Inflammatory macrophage treated with lipopolysaccharide for 1 hour (primary cell): ENCODE results near the gene TIPRL.
"Not testable (repeated sequence)": the region's sequence is repeated elsewhere in the genome, so short reads cannot be mapped to it uniquely, and the experiment has no call there.

Experiments
- DNase-seq, 2 donors: peaks; one replicate each; pipeline ENCODE4 v3.0.0-alpha.2; 2020 to 2022

Gene TIPRL

GRCh38 chr1:168178638-168179437 is at the start of gene TIPRL:
Gene TIPRL (plus strand): TSS chr1:168178962. CDS start chr1:168179078, 116 bp downstream.
- DNase-seq = peak; percentile 94 to 98

DNA sequence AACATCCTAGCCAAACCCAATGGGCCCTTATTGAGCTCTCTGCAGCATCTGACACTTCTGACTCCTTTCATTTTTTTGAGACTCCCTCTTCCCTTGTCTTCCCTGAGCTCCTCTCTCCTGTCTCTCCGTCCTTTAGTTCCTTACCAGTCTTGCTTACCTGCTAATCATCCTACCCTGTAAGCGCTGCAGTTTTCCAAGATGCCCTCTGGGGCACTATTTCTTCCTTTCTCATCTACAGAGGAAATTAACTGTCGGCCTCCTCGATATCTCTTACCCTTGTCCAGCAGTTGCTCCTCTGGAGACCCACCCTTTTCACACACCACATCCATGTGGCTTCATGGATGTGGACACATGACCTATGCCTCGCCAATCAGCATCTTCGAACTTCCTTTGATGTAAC is 48.8 kb upstream of the TIPRL start:
- no peak for DNase-seq

- DNase-seq = no peak
Observed at GRCh38 chr1:168134132-168134531, 44.6 kb upstream of the TIPRL start.

DNA sequence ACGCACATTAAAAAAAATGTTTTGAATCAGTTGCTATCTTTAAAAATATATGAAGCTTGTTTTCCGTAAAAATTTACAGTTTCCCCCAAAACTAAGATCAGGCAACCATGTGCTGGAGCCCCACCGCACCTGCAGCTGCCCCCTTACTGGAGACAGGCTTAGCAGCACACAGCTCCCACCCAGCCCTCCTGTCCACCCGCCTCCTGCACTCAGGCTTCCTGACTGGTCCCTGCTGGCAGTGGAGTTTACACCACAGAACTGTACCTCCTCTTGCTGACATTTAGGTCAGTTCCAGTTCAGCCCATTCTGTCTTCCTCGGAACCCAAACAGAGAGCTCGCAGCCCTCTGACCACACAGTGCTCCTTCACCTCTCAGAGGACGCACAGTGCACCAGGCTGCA is 44.1 kb upstream of the TIPRL start:
- DNase-seq = no peak

DNA sequence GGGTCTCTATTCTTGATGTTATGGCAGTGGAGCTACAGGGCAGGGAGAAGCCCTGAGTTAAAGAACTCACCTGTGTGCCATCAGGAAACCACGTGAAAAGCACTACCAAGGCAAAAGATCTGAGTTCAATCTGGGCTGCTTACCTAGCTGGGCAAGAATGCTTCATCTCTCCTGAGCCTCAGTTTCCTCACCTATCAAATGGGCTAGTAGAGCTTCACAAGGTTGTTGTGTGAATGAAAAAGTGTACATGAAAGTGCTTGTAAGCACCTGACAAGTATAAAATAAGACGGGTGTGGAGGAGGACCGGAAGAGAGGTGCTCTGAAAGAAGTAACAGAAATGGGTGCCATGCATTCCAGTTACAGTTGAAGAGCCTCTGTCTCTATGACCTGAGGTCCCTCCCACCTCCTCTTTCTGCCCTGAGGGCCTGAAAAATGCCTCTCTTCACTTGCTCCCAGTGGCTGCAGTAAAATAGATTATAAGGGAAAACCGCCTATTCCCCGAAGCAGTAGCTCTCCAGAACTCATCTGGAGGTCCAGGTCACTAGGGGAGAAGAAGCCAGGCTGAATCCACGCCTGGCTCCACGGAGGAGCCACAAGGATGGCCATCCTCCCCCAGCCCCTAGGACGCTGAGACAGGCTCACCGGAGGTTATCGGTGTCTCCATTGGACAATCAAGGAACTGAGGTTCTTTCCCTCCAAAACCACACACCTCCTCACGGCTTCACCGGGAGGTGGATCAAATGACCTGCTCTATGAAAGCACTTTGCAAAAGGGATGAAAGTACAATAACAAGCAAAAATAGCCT is 43.4 kb upstream of the TIPRL start:
- no peak for DNase-seq

DNA sequence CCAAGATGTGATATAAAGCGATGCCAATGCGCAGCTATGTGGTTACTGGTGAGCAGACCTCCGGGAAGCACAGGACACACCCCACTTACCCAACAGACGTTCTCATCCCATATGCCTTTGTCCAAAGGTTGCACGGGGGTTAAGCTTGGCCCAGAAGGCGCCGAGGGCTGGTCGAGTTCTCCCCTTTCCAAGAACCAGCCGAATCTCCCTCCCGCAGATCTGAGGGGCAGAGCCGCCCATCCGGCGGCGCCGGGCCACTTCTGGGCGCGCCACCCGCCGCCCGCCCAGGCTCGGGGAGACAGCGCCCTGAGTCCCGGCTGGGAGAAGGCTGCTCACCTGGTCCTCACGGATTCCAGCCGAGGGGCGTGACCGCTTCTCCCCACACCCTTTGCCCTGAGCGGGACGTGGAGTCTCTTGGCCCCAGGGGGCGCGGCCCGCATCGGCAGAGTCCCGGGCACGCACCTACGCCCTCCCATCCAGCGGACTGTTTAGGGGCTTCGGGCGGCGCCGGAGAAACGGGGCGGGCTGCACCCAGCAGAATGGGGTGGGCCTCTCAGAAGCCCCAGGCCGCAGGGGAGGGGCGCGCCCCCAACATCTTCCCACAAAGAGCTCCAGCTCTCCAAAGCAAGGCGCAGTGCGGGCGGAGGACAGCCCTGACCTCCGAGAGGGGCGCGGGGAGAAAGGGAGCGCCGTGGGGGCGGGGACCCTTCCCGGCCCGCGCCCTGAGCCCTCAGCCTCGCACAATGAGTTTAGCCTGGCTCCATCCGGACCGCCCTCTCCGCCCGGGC is 42.6 kb upstream of the TIPRL start:
- no peak for DNase-seq

DNA sequence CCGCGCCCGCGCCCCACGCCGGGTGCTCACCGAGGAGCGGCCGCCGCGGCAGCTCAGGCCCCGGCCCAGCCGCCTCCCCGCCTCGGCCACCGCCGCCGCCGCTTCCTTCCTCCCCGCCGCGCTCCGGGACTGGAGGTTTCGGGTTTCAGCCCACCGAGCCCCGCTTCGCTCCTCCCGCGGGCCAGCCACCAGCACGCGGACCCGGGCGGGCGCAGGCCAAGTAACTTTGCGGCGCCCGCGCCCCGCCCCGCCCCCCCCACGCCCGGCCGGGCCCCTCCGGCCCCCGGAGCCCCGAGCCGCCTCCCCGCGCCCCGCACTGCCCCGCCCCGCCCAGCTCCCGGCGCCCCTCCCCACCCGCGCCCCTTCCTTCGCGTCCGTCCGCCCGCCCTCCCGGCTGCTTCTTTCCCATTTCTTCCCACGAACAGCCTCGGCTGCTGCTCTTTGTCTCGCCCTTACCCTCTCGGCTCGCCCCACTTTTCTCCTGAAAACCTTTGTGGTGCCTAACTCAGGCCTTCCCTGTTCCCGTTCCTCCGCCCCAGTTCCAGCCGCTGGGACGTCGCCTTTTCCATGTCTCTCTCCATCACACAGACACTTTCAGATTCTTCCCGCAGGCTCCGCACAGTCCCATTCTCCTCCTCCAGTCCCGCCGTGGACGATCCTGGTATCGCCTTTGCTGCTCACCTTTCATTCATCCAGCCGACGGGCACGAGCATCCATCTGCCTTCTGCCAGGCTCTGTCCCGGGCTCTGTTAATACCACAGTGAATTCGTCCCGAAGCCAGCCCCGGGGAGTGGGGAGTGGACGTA is 41.9 kb upstream of the TIPRL start, which contains the start of gene GPR161:
Gene GPR161 (minus strand): TSS at position 222 of the 806 bp plus-strand sequence. CDS start 32,080 bp downstream, outside the sequence.
- DNase-seq = no peak

DNA sequence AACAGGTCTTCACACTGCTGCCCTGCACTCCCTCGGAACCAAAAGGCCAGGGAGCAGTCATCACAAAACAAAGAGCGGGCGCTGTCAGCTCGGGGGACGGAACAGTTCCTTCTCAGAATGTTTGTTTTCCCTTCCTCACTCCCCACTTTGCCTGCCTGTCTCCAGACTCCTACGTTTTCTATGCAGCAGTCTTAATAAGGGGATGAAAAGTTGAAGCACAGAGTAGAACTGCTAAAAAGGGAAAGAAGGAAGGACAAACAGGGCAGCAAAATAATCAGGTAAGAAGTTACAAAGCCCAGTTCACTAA is 41.3 kb upstream of the TIPRL start:
- no peak for DNase-seq

- DNase-seq = no peak
Observed at GRCh38 chr1:168138134-168138533, 40.6 kb upstream of the TIPRL start.

GRCh38 chr1:168139070-168139469 is 39.7 kb upstream of the TIPRL start:
- DNase-seq = no peak

DNA sequence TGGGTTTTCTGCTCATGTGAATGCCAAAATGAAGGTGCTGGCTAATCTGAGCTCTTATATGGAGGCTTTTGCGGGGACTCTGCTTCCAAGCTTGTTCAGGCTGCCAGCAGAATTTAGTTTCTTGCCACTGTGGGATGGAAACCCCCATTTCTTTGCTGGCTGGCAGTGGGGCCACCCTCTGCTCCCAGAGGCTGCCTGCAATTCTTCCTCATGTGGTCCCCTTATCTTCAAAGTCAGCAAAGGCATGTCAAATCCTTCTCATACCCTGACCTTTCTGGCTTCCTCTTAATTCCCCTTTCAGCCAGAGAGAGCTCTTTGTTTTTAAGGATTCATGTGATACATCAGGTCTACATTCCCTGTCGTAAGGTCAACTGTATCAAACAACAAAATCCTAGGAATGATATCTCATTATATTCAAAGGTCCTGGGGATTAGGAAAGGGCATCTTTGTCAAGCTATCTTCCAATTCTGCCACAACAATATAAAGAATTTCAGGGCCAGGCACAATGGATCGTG is 36.8 kb upstream of the TIPRL start:
- no peak for DNase-seq

- peak; percentile 76 to 97 for DNase-seq
Observed at GRCh38 chr1:168145184-168146159, 33.3 kb upstream of the TIPRL start.

DNA sequence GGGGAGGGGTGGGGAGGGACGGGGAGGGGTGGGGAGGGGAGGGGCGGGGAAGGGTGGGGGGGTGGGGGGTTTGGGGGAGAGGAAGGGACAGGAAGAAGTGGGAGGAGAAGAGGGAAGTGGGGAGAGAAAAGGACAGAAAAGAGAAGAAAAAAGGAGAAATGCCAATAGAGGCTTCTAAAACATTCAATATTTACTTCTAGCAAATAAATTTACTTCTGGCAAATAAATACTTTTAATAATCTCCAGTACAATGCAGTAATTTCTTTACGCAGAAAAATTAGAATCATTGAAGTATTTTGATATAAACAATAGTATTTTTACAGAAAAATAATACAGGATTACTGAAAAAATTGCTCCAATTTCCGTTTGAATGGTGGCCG is 32.6 kb upstream of the TIPRL start:
- DNase-seq = peak in 1 of 2 donors; percentile 18

DNA sequence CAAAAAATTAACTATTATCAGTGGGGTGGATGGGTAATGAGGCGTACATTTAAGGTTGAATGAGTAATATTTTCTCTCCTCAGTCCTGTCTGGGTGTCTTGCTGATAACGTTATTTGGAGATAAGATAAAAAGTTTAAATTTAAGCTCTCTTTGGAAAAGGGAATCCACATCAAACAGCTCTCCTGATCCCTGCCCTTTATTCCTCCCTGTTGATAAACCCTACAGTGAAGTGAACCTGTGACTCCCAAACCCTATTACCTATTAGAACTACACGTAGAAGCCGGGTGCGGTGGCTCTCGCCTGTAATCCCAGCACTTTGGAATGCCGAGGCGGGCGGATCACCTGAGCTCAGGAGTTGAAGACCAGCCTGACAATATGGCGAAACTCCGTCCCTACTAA is 32.1 kb upstream of the TIPRL start:
- DNase-seq = no peak

DNA sequence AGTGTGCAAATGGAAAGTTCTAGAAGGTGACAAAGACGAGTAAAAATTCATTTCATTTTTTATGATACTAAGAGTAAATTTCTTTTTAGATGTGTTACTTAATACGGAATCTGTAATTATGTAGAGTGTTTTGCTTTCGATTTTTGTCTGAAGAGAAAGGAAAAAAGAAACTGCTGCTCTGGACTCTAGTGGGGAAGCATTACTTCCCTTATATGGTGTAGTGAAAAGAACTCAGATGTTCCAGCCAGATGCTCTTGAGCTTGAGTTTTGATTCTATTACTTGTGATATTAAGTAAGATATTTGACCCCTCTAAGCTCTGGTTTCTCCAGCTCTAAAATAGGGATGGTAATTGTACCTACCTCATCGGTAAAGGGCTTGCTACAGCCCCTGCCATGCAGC is 29.8 kb upstream of the TIPRL start:
- DNase-seq = peak; percentile 68 to 82

DNA sequence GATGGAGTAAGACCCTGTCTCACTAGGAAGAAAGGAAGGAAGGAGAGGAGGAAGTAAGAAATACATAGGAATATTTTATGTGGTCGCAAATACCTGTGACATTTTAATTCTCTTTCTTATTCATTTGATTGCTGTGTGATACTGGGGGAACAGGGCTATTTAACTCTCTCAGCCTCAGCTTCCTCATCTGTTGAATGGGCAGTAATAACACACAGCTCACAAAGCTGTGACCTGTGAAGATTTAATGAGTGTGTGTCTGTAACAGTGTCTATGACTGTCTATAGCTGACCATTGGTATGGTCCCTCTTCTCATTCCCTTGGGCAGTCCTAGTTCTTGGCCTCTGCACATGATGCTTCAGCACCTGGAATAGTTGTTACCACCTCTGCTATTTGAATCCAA is 28.5 kb upstream of the TIPRL start:
- DNase-seq = no peak

- no peak for DNase-seq
Observed at GRCh38 chr1:168151935-168152334, 26.8 kb upstream of the TIPRL start.

DNA sequence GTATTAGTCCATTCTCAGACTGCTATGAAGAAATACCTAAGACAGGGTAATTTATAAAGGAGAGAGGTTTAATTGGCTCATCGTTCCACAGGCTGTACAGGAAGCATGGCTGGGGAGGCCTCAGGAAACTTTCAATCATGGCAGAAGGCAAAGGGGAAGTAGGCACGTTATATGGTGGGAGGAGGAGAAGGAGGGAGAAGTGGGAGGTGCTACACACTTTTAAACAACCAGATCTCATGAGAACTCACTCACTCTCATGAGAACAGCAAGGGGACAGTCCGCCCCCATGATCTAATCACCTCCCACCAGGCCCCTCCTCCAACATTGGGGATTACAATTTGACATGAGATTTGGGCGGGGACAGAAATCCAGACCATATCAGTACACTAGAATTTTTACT is 24.1 kb upstream of the TIPRL start:
- not testable (repeated sequence) for DNase-seq

DNA sequence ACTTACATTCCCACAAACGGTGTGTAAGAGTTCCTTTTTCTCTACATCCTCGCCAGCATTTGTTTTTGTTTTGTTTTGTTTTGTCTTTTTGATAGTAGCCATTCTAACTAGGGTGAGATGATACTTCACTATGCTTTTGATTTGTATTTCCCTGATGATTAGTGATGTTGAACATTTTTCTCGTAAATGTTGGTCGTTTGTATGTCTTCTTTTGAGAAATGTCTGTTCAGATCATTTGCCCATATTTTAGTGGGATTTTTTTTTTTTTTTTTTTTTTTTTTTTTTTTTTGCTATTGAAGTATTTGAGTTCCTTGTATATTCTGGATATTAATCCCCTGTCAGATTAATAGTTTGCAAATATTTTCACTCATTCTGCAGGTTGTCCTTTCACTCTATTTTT is 22.9 kb upstream of the TIPRL start:
- DNase-seq = no peak

DNA sequence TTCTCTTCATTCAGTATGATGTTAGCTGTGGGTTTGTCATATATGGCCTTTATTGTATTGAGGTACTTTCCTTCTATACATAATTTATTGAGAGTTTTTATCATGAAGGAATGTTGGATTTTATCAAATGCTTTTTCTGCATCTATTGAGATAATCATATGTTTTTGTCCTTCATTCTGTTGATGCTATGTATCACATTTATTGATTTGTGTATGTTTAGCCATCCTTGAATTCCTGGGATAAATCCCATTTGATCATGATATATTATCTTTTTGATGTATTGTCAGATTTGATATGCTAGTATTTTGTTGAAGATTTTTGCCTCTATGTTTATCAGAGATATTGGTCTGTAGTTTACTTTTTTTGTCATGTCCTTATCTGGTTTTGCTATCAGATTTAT is 21.1 kb upstream of the TIPRL start:
- no peak for DNase-seq

DNA sequence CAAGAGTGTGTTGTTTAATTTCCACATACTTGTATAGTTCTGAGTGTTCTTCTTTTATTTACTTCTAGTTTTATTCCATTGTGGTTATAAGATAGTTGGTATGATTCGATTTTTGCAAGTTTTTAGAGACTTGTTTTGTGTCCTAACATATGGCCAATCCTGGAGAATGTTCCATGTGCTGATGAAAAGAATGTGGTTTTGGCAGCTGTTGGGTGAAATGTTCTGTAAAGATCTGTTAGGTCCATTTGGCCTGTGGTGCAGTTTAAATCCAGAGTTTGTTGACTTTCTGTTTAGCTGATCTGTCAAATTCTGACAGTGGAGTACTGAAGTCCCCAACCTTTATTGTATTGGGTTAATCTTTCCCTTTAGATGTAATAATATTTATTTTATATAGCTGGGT is 19.5 kb upstream of the TIPRL start:
- no peak for DNase-seq
